IMR-90 (cell line): ENCODE measurements around the gene STK36. TPM values are rescaled to one million over a fixed set of nuclear protein-coding genes. Genes with fewer than 3 reads are reported as not detected.

Experiments
- ATAC-seq: fragments of 200-7000 bp; cut with Tn5 transposase; 2 replicates; pipeline ENCODE4 v1.9.1; 2020; ENCODE audit warnings: low read depth, mild to moderate bottlenecking, moderate library complexity
- BruUV-seq: library from RNA; stranded (reverse); fragments of 400-500 nt; replicated peaks from 2 replicates; lab custom pipeline; 2021; lab: Mats Ljungman, UMichigan
- CTCF ChIA-PET: fragments of 300-600 bp; formaldehyde crosslinking; extraction: SDS; loops from one replicate; lab custom pipeline; 2021; ENCODE audit warnings: antibody characterized with exemption; lab: Yijun Ruan, JAX
- POLR2A ChIA-PET: fragments of 300-600 bp; sonication (Branson Sonifier 250); formaldehyde crosslinking; loops from one replicate; lab custom pipeline; 2022; ENCODE audit warnings: antibody characterized with exemption; ENCODE audit not compliant: unreplicated experiment; lab: Charles Lee
- DNase-seq: peaks from one replicate; pipeline ENCODE4 v3.0.0; 2013
- H2AFZ ChIP-seq: replicated peaks from 2 replicates; pipeline ENCODE3; 2013; ENCODE audit warnings: low read length, mild to moderate bottlenecking; ENCODE audit not compliant: poor library complexity
- H2AK5ac ChIP-seq: 2 replicates; pipeline ENCODE4 v1.6.1; 2013; ENCODE audit warnings: low read depth, low read length, inconsistent platforms
- H2AK9ac ChIP-seq: replicated peaks from 2 replicates; pipeline ENCODE3; 2013; ENCODE audit warnings: mild to moderate bottlenecking, low read depth, low read length, moderate library complexity; ENCODE audit not compliant: poor library complexity
- H2BK120ac ChIP-seq: 2 replicates; pipeline ENCODE4 v1.6.1; 2013; ENCODE audit warnings: low read depth, low read length, inconsistent platforms
- H2BK15ac ChIP-seq: 3 replicates; pipeline ENCODE4 v1.6.1; 2013; ENCODE audit warnings: low read depth, low read length, inconsistent platforms
- H2BK20ac ChIP-seq: 2 replicates; pipeline ENCODE4 v1.6.1; 2013; ENCODE audit warnings: low read depth, mild to moderate bottlenecking, inconsistent platforms, low read length, moderate library complexity
- H2BK5ac ChIP-seq: 2 replicates; pipeline ENCODE4 v1.6.1; 2013; ENCODE audit warnings: mild to moderate bottlenecking, low read depth, low read length, inconsistent platforms; ENCODE audit not compliant: poor library complexity, severe bottlenecking
- H3K14ac ChIP-seq: replicated peaks from 2 replicates; pipeline ENCODE4 v1.6.1; 2013; ENCODE audit warnings: low read depth, low read length, inconsistent platforms
- H3K18ac ChIP-seq: 2 replicates; pipeline ENCODE4 v1.6.1; 2013; ENCODE audit warnings: low read depth, low read length, control low read depth
- H3K23ac ChIP-seq: 2 replicates; pipeline ENCODE4 v1.6.1; 2013; ENCODE audit warnings: low read depth, low read length, inconsistent platforms
- H3K27ac ChIP-seq: 2 replicates; pipeline ENCODE4 v1.5.1; 2013; ENCODE audit warnings: mild to moderate bottlenecking, control low read depth, low read length; ENCODE audit not compliant: insufficient read depth
- H3K27me3 ChIP-seq: 2 replicates; pipeline ENCODE4 v1.6.1; 2013; ENCODE audit warnings: low read length; ENCODE audit not compliant: control insufficient read depth, insufficient read depth
- H3K36me3 ChIP-seq: 2 replicates; pipeline ENCODE4 v1.6.1; 2013; ENCODE audit warnings: low read length, mixed read lengths; ENCODE audit not compliant: control insufficient read depth, insufficient read depth
- H3K4ac ChIP-seq: 2 replicates; pipeline ENCODE4 v1.6.1; 2013; ENCODE audit warnings: low read depth, low read length, inconsistent platforms
- H3K4me1 ChIP-seq: 2 replicates; pipeline ENCODE4 v1.6.1; 2013; ENCODE audit warnings: low read length, mixed read lengths; ENCODE audit not compliant: control insufficient read depth, insufficient read depth
- H3K4me2 ChIP-seq: 2 replicates; pipeline ENCODE4 v1.6.1; 2013; ENCODE audit warnings: low read depth, mild to moderate bottlenecking, control low read depth, low read length, moderate library complexity
- H3K4me3 ChIP-seq: 2 replicates; pipeline ENCODE4 v1.5.1; 2013; ENCODE audit warnings: low read depth, mild to moderate bottlenecking, control low read depth, low read length, moderate library complexity; ENCODE audit not compliant: insufficient read depth
- H3K56ac ChIP-seq: 2 replicates; pipeline ENCODE4 v1.6.1; 2013; ENCODE audit warnings: low read length, inconsistent platforms; ENCODE audit not compliant: insufficient read depth; ENCODE audit errors: extremely low read depth
- H3K79me1 ChIP-seq, 2 experiments: 2 replicates each; pipeline ENCODE4 v1.6.1; 2013; ENCODE audit warnings: low read length in 2 of 2, inconsistent platforms in 1 of 2, low read depth in 1 of 2
- H3K9ac ChIP-seq: 2 replicates; pipeline ENCODE4 v1.6.1; 2013; ENCODE audit warnings: low read depth, low read length, control low read depth
- H3K9me1 ChIP-seq: 2 replicates; pipeline ENCODE4 v1.6.1; 2013; ENCODE audit warnings: low read length, inconsistent platforms; ENCODE audit not compliant: insufficient read depth
- H3K9me3 ChIP-seq: 2 replicates; pipeline ENCODE4 v1.6.1; 2013; ENCODE audit warnings: low read length; ENCODE audit not compliant: control insufficient read depth, insufficient read depth
- H4K20me1 ChIP-seq: 2 replicates; pipeline ENCODE4 v1.6.1; 2013; ENCODE audit warnings: low read length, inconsistent platforms; ENCODE audit not compliant: insufficient read depth
- H4K5ac ChIP-seq: 2 replicates; pipeline ENCODE4 v1.6.1; 2013; ENCODE audit warnings: mild to moderate bottlenecking, low read depth, low read length, control low read depth
- H4K8ac ChIP-seq, 2 experiments: 2 replicates each; pipeline ENCODE4 v1.6.1; 2013; ENCODE audit warnings: low read depth in 2 of 2, low read length in 2 of 2, control low read depth in 1 of 2, inconsistent platforms in 1 of 2
- H4K91ac ChIP-seq: 2 replicates; pipeline ENCODE4 v1.6.1; 2013; ENCODE audit warnings: low read depth, low read length, inconsistent platforms; ENCODE audit not compliant: insufficient read depth
- BHLHE40 ChIP-seq: fragments of 150-350 bp; IDR thresholded peaks from 2 replicates; pipeline ENCODE4 v1.6.1; 2016; ENCODE audit warnings: mild to moderate bottlenecking, low read depth, low read length
- CEBPB ChIP-seq: IDR thresholded peaks from 2 replicates; pipeline ENCODE4 v1.6.1; 2012; ENCODE audit warnings: low read depth, low read length, improper control_type of control experiment
- CHD1 ChIP-seq: IDR thresholded peaks from 2 replicates; pipeline ENCODE4 v1.6.1; 2012; ENCODE audit warnings: low read depth, low read length, improper control_type of control experiment
- FOS ChIP-seq: fragments of 150-350 bp; IDR thresholded peaks from 2 replicates; pipeline ENCODE4 v1.6.1; 2016; ENCODE audit warnings: low read depth, low read length
- MAFK ChIP-seq: IDR thresholded peaks from 2 replicates; pipeline ENCODE4 v1.6.1; 2012; ENCODE audit warnings: low read depth, low read length, improper control_type of control experiment
- MAZ ChIP-seq: IDR thresholded peaks from 2 replicates; pipeline ENCODE4 v1.6.1; 2012; ENCODE audit warnings: low read depth, mild to moderate bottlenecking, low read length, improper control_type of control experiment, moderate library complexity, borderline replicate concordance
- MXI1 ChIP-seq: IDR thresholded peaks from 2 replicates; pipeline ENCODE4 v1.6.1; 2012; ENCODE audit warnings: low read depth, mild to moderate bottlenecking, low read length, moderate library complexity, borderline replicate concordance
- NFE2L2 ChIP-seq: fragments of 150-350 bp; IDR thresholded peaks from 2 replicates; pipeline ENCODE4 v1.6.1; 2016; ENCODE audit warnings: low read depth, mild to moderate bottlenecking, low read length
- POLR2A ChIP-seq: IDR thresholded peaks from 2 replicates; pipeline ENCODE4 v1.6.1; 2012; ENCODE audit warnings: mild to moderate bottlenecking, low read depth, low read length
- RAD21 ChIP-seq: IDR thresholded peaks from 2 replicates; pipeline ENCODE4 v1.6.1; 2012; ENCODE audit warnings: low read length, improper control_type of control experiment
- RCOR1 ChIP-seq: IDR thresholded peaks from 2 replicates; pipeline ENCODE4 v1.6.1; 2012; ENCODE audit warnings: mild to moderate bottlenecking, low read length, improper control_type of control experiment; ENCODE audit not compliant: insufficient replicate concordance
- RFX5 ChIP-seq: IDR thresholded peaks from 2 replicates; pipeline ENCODE4 v1.8.0; 2012; ENCODE audit warnings: low read depth, mild to moderate bottlenecking, low read length, moderate library complexity
- SMC3 ChIP-seq: fragments of 150-350 bp; IDR thresholded peaks from 2 replicates; pipeline ENCODE4 v1.6.1; 2016; ENCODE audit warnings: low read depth, mild to moderate bottlenecking, antibody characterized with exemption, low read length, moderate library complexity
- WGBS, 2 experiments: methylation state at CpG; one replicate each; pipeline versions ENCODE4 v1.1.5 to v1.1.7; 2013; ENCODE audit warnings: missing lambda C conversion rate in 2 of 2; ENCODE audit not compliant: insufficient read length in 1 of 2; ENCODE audit errors: extremely low coverage in 2 of 2; 5-methylcytosine and 5-hydroxymethylcytosine counted together
- dilution Hi-C: fragments of 300-500 bp; cut with HindIII; formaldehyde crosslinking; loops from one replicate; pipeline ENCODE4 v1.14.3; 2018; ENCODE audit warnings: low sequenced_read_pairs; ENCODE audit not compliant: unreplicated experiment
- in situ Hi-C: fragments of 300-500 bp; cut with MboI; formaldehyde crosslinking; loops from 3 replicates; pipeline ENCODE4 v1.14.3; 2019; ENCODE audit warnings: low sequenced_read_pairs, inconsistent platforms, mixed read lengths
- intact Hi-C: fragments of 100-400 bp; cut with micrococcal nuclease; formaldehyde crosslinking; loops from 2 replicates; pipeline ENCODE4 v1.10.0; 2022
- polyA plus RNA-seq, 3 experiments: library from polyadenylated mRNA; depleted of rRNA; stranded (reverse); fragments of >200 nt; gene quantifications; 2 replicates each; pipeline ENCODE4 v1.2.3, GENCODE V29; 2012; ENCODE audit warnings: low replicate concordance in 1 of 3
- total RNA-seq: library from RNA; depleted of rRNA; stranded (reverse); fragments of >200 nt; gene quantifications from 2 replicates; pipeline ENCODE4 v1.2.3, GENCODE V29; 2012
- TF ChIP-seq, protein P1 (sequence below): fragments of 150-350 bp; IDR thresholded peaks from 2 replicates; pipeline ENCODE4 v1.6.1; 2017; ENCODE audit warnings: mild to moderate bottlenecking, antibody characterized with exemption, low read length, low read depth
- TF ChIP-seq, protein P2 (sequence below): conservative IDR thresholded peaks from 2 replicates; pipeline ENCODE4 v1.5.1; 2012; ENCODE audit warnings: mild to moderate bottlenecking, low read depth, low read length, improper control_type of control experiment
- TF ChIP-seq, protein P3 (sequence below): fragments of 150-350 bp; IDR thresholded peaks from 2 replicates; pipeline ENCODE4 v1.6.1; 2016; ENCODE audit warnings: low read depth, mild to moderate bottlenecking, low read length, moderate library complexity, borderline replicate concordance

Gene STK36
- total and polyA plus RNA-seq, 2 of the 4 experiments (the other 2 are of a cell fraction), result 17.6 to 44.5 TPM

DNA sequence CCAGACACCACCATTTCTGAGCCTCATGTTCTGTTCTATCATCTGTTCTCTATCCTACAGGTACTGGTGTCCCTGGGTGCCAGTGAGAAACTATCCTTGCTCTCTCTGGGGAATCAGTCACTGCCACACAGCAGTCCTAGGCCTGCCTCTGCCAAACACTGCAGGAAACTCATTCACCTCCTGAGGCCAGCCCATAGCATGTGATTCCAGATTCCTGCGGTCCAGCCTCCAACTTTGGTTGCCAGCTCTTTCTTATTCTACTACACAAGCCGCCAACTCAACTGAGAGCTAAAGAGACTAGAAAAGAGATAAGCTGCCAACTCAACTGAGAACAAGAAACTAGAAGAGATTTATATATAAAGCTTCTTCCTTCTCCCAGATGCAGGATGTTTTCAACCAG lies 29.9 kb downstream of the STK36 start:
- Histone ChIP-seq H3K4me2 (no peak overlapping the region), H3K27ac (no peak overlapping the region), H4K8ac (no peak overlapping the region), H3K18ac (no peak overlapping the region), H3K79me1 (no peaks in the 10 kb centered on the region), H4K91ac (no peak overlapping the region), H4K5ac (no peak overlapping the region), H3K27me3 (no peaks in the 10 kb centered on the region), H3K9me3 (no peaks in the 10 kb centered on the region), H3K36me3 (peaks cover 24% of the 10 kb centered on the region), H2BK20ac (no peak overlapping the region), H2AFZ (no peak overlapping the region), H2BK15ac (no peak overlapping the region), H3K4me3 (no peak overlapping the region), H2BK5ac (no peak overlapping the region), H3K23ac (no peak overlapping the region), H3K9ac (no peak overlapping the region), H3K56ac (no peak overlapping the region), H3K4ac (no peak overlapping the region), H2AK5ac (no peak overlapping the region), H3K4me1 (no peaks in the 10 kb centered on the region), H4K20me1 (no peaks in the 10 kb centered on the region), H3K9me1 (no peaks in the 10 kb centered on the region), H3K14ac (no peak overlapping the region), H2AK9ac (no peak overlapping the region), H2BK120ac (no peak overlapping the region)
- no TSS peak for BruUV-seq
- no peak for DNase-seq
- ChIA-PET POLR2A (no interaction called here), CTCF (interaction anchor here (1.0 kb wide), 1 partner anchor 14 kb away, joined by 4 read pairs; no protein-coding TSS in a partner anchor)
- no peak for ATAC-seq
- no CpG with 5 or more reads among the region's 2 CpGs for WGBS, 2 experiments
- TF ChIP-seq POLR2A (no peak), BHLHE40 (no peak), RFX5 (no peak), RCOR1 (no peak), NFE2L2 (no peak), MAFK (no peak), SMC3 (no peak), RAD21 (no peak), CEBPB (no peak), FOS (no peak), MAZ (no peak), CHD1 (no peak), MXI1 (no peak)
- TF ChIP-seq, protein P1, sequence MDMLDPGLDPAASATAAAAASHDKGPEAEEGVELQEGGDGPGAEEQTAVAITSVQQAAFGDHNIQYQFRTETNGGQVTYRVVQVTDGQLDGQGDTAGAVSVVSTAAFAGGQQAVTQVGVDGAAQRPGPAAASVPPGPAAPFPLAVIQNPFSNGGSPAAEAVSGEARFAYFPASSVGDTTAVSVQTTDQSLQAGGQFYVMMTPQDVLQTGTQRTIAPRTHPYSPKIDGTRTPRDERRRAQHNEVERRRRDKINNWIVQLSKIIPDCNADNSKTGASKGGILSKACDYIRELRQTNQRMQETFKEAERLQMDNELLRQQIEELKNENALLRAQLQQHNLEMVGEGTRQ, result no peak
- TF ChIP-seq, protein P2, sequence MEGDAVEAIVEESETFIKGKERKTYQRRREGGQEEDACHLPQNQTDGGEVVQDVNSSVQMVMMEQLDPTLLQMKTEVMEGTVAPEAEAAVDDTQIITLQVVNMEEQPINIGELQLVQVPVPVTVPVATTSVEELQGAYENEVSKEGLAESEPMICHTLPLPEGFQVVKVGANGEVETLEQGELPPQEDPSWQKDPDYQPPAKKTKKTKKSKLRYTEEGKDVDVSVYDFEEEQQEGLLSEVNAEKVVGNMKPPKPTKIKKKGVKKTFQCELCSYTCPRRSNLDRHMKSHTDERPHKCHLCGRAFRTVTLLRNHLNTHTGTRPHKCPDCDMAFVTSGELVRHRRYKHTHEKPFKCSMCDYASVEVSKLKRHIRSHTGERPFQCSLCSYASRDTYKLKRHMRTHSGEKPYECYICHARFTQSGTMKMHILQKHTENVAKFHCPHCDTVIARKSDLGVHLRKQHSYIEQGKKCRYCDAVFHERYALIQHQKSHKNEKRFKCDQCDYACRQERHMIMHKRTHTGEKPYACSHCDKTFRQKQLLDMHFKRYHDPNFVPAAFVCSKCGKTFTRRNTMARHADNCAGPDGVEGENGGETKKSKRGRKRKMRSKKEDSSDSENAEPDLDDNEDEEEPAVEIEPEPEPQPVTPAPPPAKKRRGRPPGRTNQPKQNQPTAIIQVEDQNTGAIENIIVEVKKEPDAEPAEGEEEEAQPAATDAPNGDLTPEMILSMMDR, result no peak
- TF ChIP-seq, protein P3, sequence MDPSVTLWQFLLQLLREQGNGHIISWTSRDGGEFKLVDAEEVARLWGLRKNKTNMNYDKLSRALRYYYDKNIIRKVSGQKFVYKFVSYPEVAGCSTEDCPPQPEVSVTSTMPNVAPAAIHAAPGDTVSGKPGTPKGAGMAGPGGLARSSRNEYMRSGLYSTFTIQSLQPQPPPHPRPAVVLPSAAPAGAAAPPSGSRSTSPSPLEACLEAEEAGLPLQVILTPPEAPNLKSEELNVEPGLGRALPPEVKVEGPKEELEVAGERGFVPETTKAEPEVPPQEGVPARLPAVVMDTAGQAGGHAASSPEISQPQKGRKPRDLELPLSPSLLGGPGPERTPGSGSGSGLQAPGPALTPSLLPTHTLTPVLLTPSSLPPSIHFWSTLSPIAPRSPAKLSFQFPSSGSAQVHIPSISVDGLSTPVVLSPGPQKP, result no peak
- intact Hi-C loops (no loop called here), dilution Hi-C loops (no loop called here), in situ Hi-C loops (no loop called here)
